ENCODE data around the gene AP1B1.
"Not testable (repeated sequence)": the region's sequence is repeated elsewhere in the genome, so short reads cannot be mapped to it uniquely, and the experiment has no call there.

Gene AP1B1

GRCh38 chr22:29351891-29352290, 36.5 kb downstream of the AP1B1 start:
- no peak for DNase-seq (ENCODE audit: low read depth in 2 of 2, low spot score in 1 of 2)

GRCh38 chr22:29351042-29351441, 37.3 kb downstream of the AP1B1 start:
- DNase-seq (ENCODE audit: low read depth in 2 of 2, low spot score in 1 of 2): no peak

- no peak for DNase-seq (ENCODE audit: low read depth in 2 of 2, low spot score in 1 of 2)
Observed at GRCh38 chr22:29348956-29349355, 39.4 kb downstream of the AP1B1 start.

GRCh38 chr22:29348041-29348440, 40.3 kb downstream of the AP1B1 start:
- no peak for DNase-seq (ENCODE audit: low read depth in 2 of 2, low spot score in 1 of 2)

GRCh38 chr22:29346659-29347058, 41.7 kb downstream of the AP1B1 start:
- no peak for DNase-seq (ENCODE audit: low read depth in 2 of 2, low spot score in 1 of 2)

- no peak for DNase-seq (ENCODE audit: low read depth in 2 of 2, low spot score in 1 of 2)
Observed at GRCh38 chr22:29345932-29346331, 42.4 kb downstream of the AP1B1 start.

GRCh38 chr22:29344889-29345288, 43.5 kb downstream of the AP1B1 start:
- DNase-seq (ENCODE audit: low read depth in 2 of 2, low spot score in 1 of 2): not testable (repeated sequence)

- no peak for DNase-seq (ENCODE audit: low read depth in 2 of 2, low spot score in 1 of 2)
Observed at GRCh38 chr22:29344137-29344536, 44.2 kb downstream of the AP1B1 start.

GRCh38 chr22:29343313-29343805, 45.0 kb downstream of the AP1B1 start:
- DNase-seq (ENCODE audit: low read depth in 2 of 2, low spot score in 1 of 2): no peak

GRCh38 chr22:29342577-29343312, 45.6 kb downstream of the AP1B1 start:
- DNase-seq (ENCODE audit: low read depth in 2 of 2, low spot score in 1 of 2): no peak

GRCh38 chr22:29342177-29342576, 46.2 kb downstream of the AP1B1 start:
- DNase-seq (ENCODE audit: low read depth in 2 of 2, low spot score in 1 of 2): no peak

GRCh38 chr22:29341849-29342127, 46.6 kb downstream of the AP1B1 start:
- no peak for DNase-seq (ENCODE audit: low read depth in 2 of 2, low spot score in 1 of 2)

GRCh38 chr22:29341056-29341848, 47.1 kb downstream of the AP1B1 start:
- no peak for DNase-seq (ENCODE audit: low read depth in 2 of 2, low spot score in 1 of 2)

GRCh38 chr22:29340566-29340965, 47.8 kb downstream of the AP1B1 start:
- DNase-seq (ENCODE audit: low read depth in 2 of 2, low spot score in 1 of 2): no peak

GRCh38 chr22:29339381-29340235, 48.8 kb downstream of the AP1B1 start:
- DNase-seq (ENCODE audit: low read depth in 2 of 2, low spot score in 1 of 2): no peak

- no peak for DNase-seq (ENCODE audit: low read depth in 2 of 2, low spot score in 1 of 2)
Observed at GRCh38 chr22:29338398-29338797, 50.0 kb downstream of the AP1B1 start.

- no peak for DNase-seq (ENCODE audit: low read depth in 2 of 2, low spot score in 1 of 2)
Observed at GRCh38 chr22:29337631-29338284, 50.6 kb downstream of the AP1B1 start.

GRCh38 chr22:29336751-29337490, 51.4 kb downstream of the AP1B1 start:
- no peak for DNase-seq (ENCODE audit: low read depth in 2 of 2, low spot score in 1 of 2)

GRCh38 chr22:29335656-29336055, 52.7 kb downstream of the AP1B1 start:
- DNase-seq (ENCODE audit: low read depth in 2 of 2, low spot score in 1 of 2): no peak

GRCh38 chr22:29334696-29335344, 53.5 kb downstream of the AP1B1 start:
- DNase-seq (ENCODE audit: low read depth in 2 of 2, low spot score in 1 of 2): no peak
